ENCODE results near the gene CNTNAP5. TPM values are rescaled to one million over a fixed set of nuclear protein-coding genes. Genes with fewer than 3 reads are reported as not detected.

Gene CNTNAP5
- total and polyA plus RNA-seq, 2 donors (not counting 3 experiments of a cell fraction or from before 2014, with no cell fraction given) = not detected

DNA sequence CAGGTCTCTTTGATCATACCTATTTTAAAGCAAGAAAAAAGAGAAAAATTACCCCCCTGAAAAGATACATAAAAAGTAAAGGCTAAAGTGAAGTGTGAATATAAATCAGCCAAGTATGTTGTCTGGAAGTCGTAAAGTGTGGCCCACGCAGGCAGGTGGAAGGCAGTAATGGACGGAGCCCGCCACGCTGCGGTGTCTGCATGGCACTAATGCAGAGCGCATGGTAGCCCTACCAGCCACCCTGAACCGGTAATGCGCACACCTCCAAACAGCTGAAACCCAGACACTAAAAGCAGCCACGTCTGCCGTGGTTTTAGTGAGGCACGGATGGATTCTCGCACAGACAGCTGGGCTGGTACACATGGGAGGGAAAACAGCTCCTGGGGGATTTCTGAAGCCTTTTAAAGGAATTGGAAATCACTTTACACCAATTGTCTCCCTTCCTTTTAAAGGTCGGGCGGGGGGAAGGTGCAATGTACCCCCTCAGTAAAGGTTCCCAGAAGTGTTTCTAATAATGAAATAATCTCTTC, 615.2 kb downstream of the CNTNAP5 start:
- no peaks in the 10 kb centered on the region for H3K79me2 ChIP-seq (ENCODE audit: control insufficient read depth, insufficient read depth, low read length)
- no peaks in the 10 kb centered on the region for H3K27me3 ChIP-seq (ENCODE audit: control insufficient read depth in 2 of 2, insufficient read depth in 2 of 2, low read length in 2 of 2)
- FAIRE-seq (no peak), DNase-seq (ENCODE audit: low read depth, low spot score) (no peak)
- H3K4me2 ChIP-seq (ENCODE audit: insufficient read depth, low read length) = no peak overlapping the region
- dilution Hi-C loops (cut with MboI; ENCODE audit: extremely low pct_ligation_motif_present, low sequenced_read_pairs) = no loop called here
- no peaks in the 10 kb centered on the region for H3K9me1 ChIP-seq (replicated peaks; ENCODE audit: control insufficient read depth, extremely low read depth, insufficient read depth, low read length)
- no peak overlapping the region for H2AFZ ChIP-seq (ENCODE audit: low read depth, low read length)
- no peaks in the 10 kb centered on the region for H3K4me1 ChIP-seq (ENCODE audit: control insufficient read depth, extremely low read depth, insufficient read depth, low read length)
- H4K20me1 ChIP-seq (replicated peaks; ENCODE audit: control insufficient read depth, extremely low read depth, insufficient read depth, low read length) = no peaks in the 10 kb centered on the region
- peaks cover 6% of the 10 kb centered on the region for H3K9me3 ChIP-seq (replicated peaks; ENCODE audit: control insufficient read depth, insufficient read depth, low read length)
- no peak for TF ChIP-seq MYC (IDR thresholded peaks at IDR 0.05; ENCODE audit: low read depth, low read length)
- TF ChIP-seq, protein P1, sequence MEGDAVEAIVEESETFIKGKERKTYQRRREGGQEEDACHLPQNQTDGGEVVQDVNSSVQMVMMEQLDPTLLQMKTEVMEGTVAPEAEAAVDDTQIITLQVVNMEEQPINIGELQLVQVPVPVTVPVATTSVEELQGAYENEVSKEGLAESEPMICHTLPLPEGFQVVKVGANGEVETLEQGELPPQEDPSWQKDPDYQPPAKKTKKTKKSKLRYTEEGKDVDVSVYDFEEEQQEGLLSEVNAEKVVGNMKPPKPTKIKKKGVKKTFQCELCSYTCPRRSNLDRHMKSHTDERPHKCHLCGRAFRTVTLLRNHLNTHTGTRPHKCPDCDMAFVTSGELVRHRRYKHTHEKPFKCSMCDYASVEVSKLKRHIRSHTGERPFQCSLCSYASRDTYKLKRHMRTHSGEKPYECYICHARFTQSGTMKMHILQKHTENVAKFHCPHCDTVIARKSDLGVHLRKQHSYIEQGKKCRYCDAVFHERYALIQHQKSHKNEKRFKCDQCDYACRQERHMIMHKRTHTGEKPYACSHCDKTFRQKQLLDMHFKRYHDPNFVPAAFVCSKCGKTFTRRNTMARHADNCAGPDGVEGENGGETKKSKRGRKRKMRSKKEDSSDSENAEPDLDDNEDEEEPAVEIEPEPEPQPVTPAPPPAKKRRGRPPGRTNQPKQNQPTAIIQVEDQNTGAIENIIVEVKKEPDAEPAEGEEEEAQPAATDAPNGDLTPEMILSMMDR (IDR thresholded peaks at IDR 0.05; ENCODE audit: extremely low read depth in 1 of 2, insufficient read depth in 1 of 2, low read depth in 1 of 2, low read length in 2 of 2) = no peak
- TF ChIP-seq FOS (IDR thresholded peaks at IDR 0.05; ENCODE audit: borderline replicate concordance, insufficient read depth, low read length) = no peak
- TF ChIP-seq POLR2AphosphoS5 (IDR thresholded peaks at IDR 0.05; ENCODE audit: insufficient read depth, low read depth, low read length) = no peak
- TF ChIP-seq GATA2 (IDR thresholded peaks at IDR 0.05; ENCODE audit: insufficient read depth, insufficient read length, low read depth, low read length) = no peak
- TF ChIP-seq JUN (IDR thresholded peaks at IDR 0.05; ENCODE audit: borderline replicate concordance, insufficient read depth, insufficient read length, low read depth) = no peak
- TF ChIP-seq, protein P2, sequence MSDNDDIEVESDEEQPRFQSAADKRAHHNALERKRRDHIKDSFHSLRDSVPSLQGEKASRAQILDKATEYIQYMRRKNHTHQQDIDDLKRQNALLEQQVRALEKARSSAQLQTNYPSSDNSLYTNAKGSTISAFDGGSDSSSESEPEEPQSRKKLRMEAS (IDR thresholded peaks at IDR 0.05; ENCODE audit: insufficient read depth, insufficient read length) = no peak
- ChIA-PET POLR2A (no interaction called here), CTCF (no interaction called here)
- H3K36me3 ChIP-seq (ENCODE audit: control insufficient read depth in 2 of 2, extremely low read depth in 1 of 2, insufficient read depth in 2 of 2, low read length in 2 of 2) = no peaks in the 10 kb centered on the region
- no peak overlapping the region for H3K27ac ChIP-seq (ENCODE audit: insufficient read depth, low read depth, low read length)
- no peak overlapping the region for H3K9ac ChIP-seq (replicated peaks; ENCODE audit: extremely low read depth, insufficient read depth, low read length)
- no peak overlapping the region for H3K4me3 ChIP-seq (replicated peaks in 1 of 3; ENCODE audit: insufficient read depth in 1 of 3, low read depth in 1 of 3, low read length in 3 of 3)
- intact Hi-C loops (cut with micrococcal nuclease) = no loop called here
- no TSS peak for BruUV-seq (replicated peaks)

Data from endothelial cell of umbilical vein (primary cell).